AG09309 (cell line): ENCODE data around the gene PIK3R5.

Source experiments
- DNase-seq: peaks from one replicate; pipeline ENCODE4 v3.0.0-alpha.2; 2010; ENCODE audit warnings: low read depth
- H3K4me3 ChIP-seq: 2 replicates; pipeline ENCODE4 v1.5.1; 2011; ENCODE audit warnings: mild to moderate bottlenecking, low read depth, low read length, moderate library complexity; ENCODE audit not compliant: control insufficient read depth
- CTCF ChIP-seq: IDR thresholded peaks from 2 replicates; pipeline ENCODE4 v1.5.1; 2011; ENCODE audit warnings: mild to moderate bottlenecking, low read depth, low read length, inconsistent platforms; ENCODE audit not compliant: insufficient read depth, control insufficient read depth; ENCODE audit errors: missing control alignments

PIK3R5 gene

GRCh38 chr17:8965394-8966168 is at the start of gene PIK3R5:
TSS of gene PIK3R5 (minus strand) at chr17:8965707. CDS start at chr17:8911494, 54,213 bp downstream.
- DNase-seq = no peak
- H3K4me3 ChIP-seq = no peak within 1 kb of the TSS

GRCh38 chr17:9011001-9011400 is 45.5 kb upstream of the PIK3R5 start:
- DNase-seq = no peak
- H3K4me3 ChIP-seq = no peak overlapping the region
- TF ChIP-seq CTCF = no peak

More at GRCh38 chr17:8965394-8966168, at the start of gene PIK3R5:
- TF ChIP-seq CTCF = no peak

- TF ChIP-seq CTCF = no peak
- DNase-seq = no peak
- no peak overlapping the region for H3K4me3 ChIP-seq
Observed at GRCh38 chr17:9009737-9010136, 44.2 kb upstream of the PIK3R5 start.

- H3K4me3 ChIP-seq = no peak overlapping the region
- DNase-seq = no peak
Observed at GRCh38 chr17:9009096-9009495, 43.6 kb upstream of the PIK3R5 start.

GRCh38 chr17:9007052-9007714 is 41.7 kb upstream of the PIK3R5 start:
- H3K4me3 ChIP-seq = no peak overlapping the region
- no peak for TF ChIP-seq CTCF
- no peak for DNase-seq

More at GRCh38 chr17:9009096-9009495, 43.6 kb upstream of the PIK3R5 start:
- no peak for TF ChIP-seq CTCF

- no peak for DNase-seq
- TF ChIP-seq CTCF = no peak
- H3K4me3 ChIP-seq = no peak overlapping the region
Observed at GRCh38 chr17:9006175-9006767, 40.8 kb upstream of the PIK3R5 start.
